ENCODE results near the gene DDC.
"Not testable (repeated sequence)": the region's sequence is repeated elsewhere in the genome, so short reads cannot be mapped to it uniquely, and the experiment has no call there.

DDC gene

GRCh38 chr7:50479743-50480517 is 85.3 kb downstream of the DDC start:
- DNase-seq: no peak

- DNase-seq: no peak
Measured at GRCh38 chr7:50477640-50478039, 87.6 kb downstream of the DDC start.

- DNase-seq: no peak
Measured at GRCh38 chr7:50476953-50477625, 88.1 kb downstream of the DDC start.

GRCh38 chr7:50475340-50475739 is 89.9 kb downstream of the DDC start:
- DNase-seq: no peak

GRCh38 chr7:50474382-50475160 is 90.6 kb downstream of the DDC start:
- no peak for DNase-seq

GRCh38 chr7:50473531-50473930 is 91.7 kb downstream of the DDC start:
- DNase-seq: no peak

GRCh38 chr7:50472427-50472826 is 92.8 kb downstream of the DDC start:
- DNase-seq: no peak

- no peak for DNase-seq
Measured at GRCh38 chr7:50471970-50472369, 93.2 kb downstream of the DDC start.

GRCh38 chr7:50470250-50471163 is 94.7 kb downstream of the DDC start:
- no peak for DNase-seq

- no peak for DNase-seq
Measured at GRCh38 chr7:50469181-50469580, 96.0 kb downstream of the DDC start.

GRCh38 chr7:50467817-50468610 is 97.2 kb downstream of the DDC start:
- peak; percentile 76 to 79 for DNase-seq

GRCh38 chr7:50466815-50467585 is 98.2 kb downstream of the DDC start:
- no peak for DNase-seq

GRCh38 chr7:50463035-50463434 is 102.2 kb downstream of the DDC start:
- DNase-seq: no peak

GRCh38 chr7:50462361-50462760 is 102.8 kb downstream of the DDC start:
- no peak for DNase-seq

- DNase-seq: no peak
Measured at GRCh38 chr7:50461695-50462094, 103.5 kb downstream of the DDC start.

- DNase-seq: not testable (repeated sequence)
Measured at GRCh38 chr7:50459183-50459582, 106.0 kb downstream of the DDC start.

- DNase-seq: not testable (repeated sequence)
Measured at GRCh38 chr7:50458651-50459050, 106.6 kb downstream of the DDC start.

GRCh38 chr7:50456371-50457123 is 108.7 kb downstream of the DDC start:
- no peak for DNase-seq

GRCh38 chr7:50455658-50456057 is 109.5 kb downstream of the DDC start:
- no peak for DNase-seq

- DNase-seq: no peak
Measured at GRCh38 chr7:50454968-50455367, 110.2 kb downstream of the DDC start.
